Motor neuron (in vitro differentiated cells): ENCODE measurements around the gene CAMP. TPM values are rescaled to one million over a fixed set of nuclear protein-coding genes. Genes with fewer than 3 reads are reported as not detected.

Experiments
- ATAC-seq, 8 experiments: fragments of 200-7000 bp; cut with Tn5 transposase; replicated peaks in 6 of 8; 2 replicates each; pipeline ENCODE4 v1.8.0; 2021; ENCODE audit warnings: mild to moderate bottlenecking in 8 of 8, moderate library complexity in 8 of 8
- H3K27ac ChIP-seq, 2 donors: fragments of 250-450 bp; sonication (Bioruptor Pico); 2 replicates each; pipeline ENCODE4 v1.9.0; 2021; ENCODE audit warnings: antibody characterized with exemption in 2 of 2, mild to moderate bottlenecking in 2 of 2, moderate library complexity in 1 of 2
- H3K4me1 ChIP-seq, 2 donors: fragments of 250-450 bp; sonication (Bioruptor Pico); replicated peaks in 1 of 2; 2 replicates each; pipeline ENCODE4 v1.6.1; 2021; ENCODE audit warnings: antibody characterized with exemption in 2 of 2, mild to moderate bottlenecking in 2 of 2, moderate library complexity in 1 of 2
- H3K4me3 ChIP-seq, 5 donors: fragments of 250-450 bp; sonication (Bioruptor Pico); 2 replicates each; pipeline ENCODE4 v1.9.0; 2021; ENCODE audit warnings: antibody characterized with exemption in 5 of 5, mild to moderate bottlenecking in 5 of 5, moderate library complexity in 4 of 5
- WGBS, 10 experiments: fragments of 450-650 bp; shearing (Covaris generic); methylation state at CpG; one replicate each; pipeline ENCODE4 v1.0.0; 2022; 5-methylcytosine and 5-hydroxymethylcytosine counted together
- in situ Hi-C, 9 experiments: fragments of 400-800 bp; cut with MboI; loops; one replicate each; pipeline ENCODE4 v1.15.0; 2021; ENCODE audit warnings: low sequenced_read_pairs in 9 of 9, low pct_unique_long_range_greater_than_20kb in 2 of 9; ENCODE audit not compliant: unreplicated experiment in 9 of 9
- total RNA-seq, 8 experiments: library from RNA; unstranded; fragments of 300-600 nt; gene quantifications; 2 replicates each; pipeline versions ENCODE4 v1.2.3 to v1.2.4, GENCODE V29; 2022

Gene CAMP
- total RNA-seq, 8 experiments from 2014 or later: 0.70 to 488 (median 6.5) TPM; not detected in 5

- whole genome bisulfite sequencing, 10 experiments: 73 to 100% (median 94%) methylated on average over 1 to 2 of the region's 2 CpGs; no CpG with 5 or more reads in 7 of the 10 experiments
- no peak for ATAC-seq
- in situ Hi-C loops: loop anchor here in 1 of 9 experiments (25.0 kb wide), 1 partner anchor 193 kb away; the partner anchor contains the start of genes ATRIP, CCDC51, PLXNB1 and TMA7
- Histone ChIP-seq H3K27ac (no peak overlapping the region), H3K4me3 (no peak overlapping the region), H3K4me1 (peaks cover 12 to 18% of the 10 kb centered on the region in 2 donors)
These were observed 20.6 kb downstream of the CAMP start for GRCh38 chr3:48243886-48244285.

- Histone ChIP-seq H3K27ac (no peak overlapping the region), H3K4me3 (no peak overlapping the region), H3K4me1 (peaks cover 12 to 18% of the 10 kb centered on the region in 2 donors)
- in situ Hi-C loops: loop anchor here in 1 of 9 experiments (25.0 kb wide), 1 partner anchor 193 kb away; the partner anchor contains the start of genes ATRIP, CCDC51, PLXNB1 and TMA7
- WGBS, 10 experiments: 78 to 100% (median 100%) methylated on average over 1 of the region's 1 CpG; no CpG with 5 or more reads in 5 of the 10 experiments
- ATAC-seq: peak in 2 of 8 experiments; percentile 15
These were observed 21.2 kb downstream of the CAMP start for GRCh38 chr3:48244461-48244860.

GRCh38 chr3:48245136-48245535 is 21.8 kb downstream of the CAMP start:
- peaks cover 6 to 13% of the 10 kb centered on the region in 2 donors for H3K4me1 ChIP-seq
- 71 to 100% (median 96%) methylated on average over 1 to 4 of the region's 7 CpGs; no CpG with 5 or more reads in 1 of the 10 experiments for WGBS, 10 experiments

GRCh38 chr3:48247401-48247811 is 24.1 kb downstream of the CAMP start:
- whole genome bisulfite sequencing, 10 experiments: 0 to 100% (median 57%) methylated on average over 1 of the region's 1 CpG; no CpG with 5 or more reads in 5 of the 10 experiments
- Histone ChIP-seq H3K27ac (no peak overlapping the region), H3K4me3 (no peak overlapping the region), H3K4me1 (no peaks in the 10 kb centered on the region)
- peak in 5 of 8 experiments; percentile 8 to 91 (median 69) for ATAC-seq
- in situ Hi-C loops: loop anchor here in 1 of 9 experiments (25.0 kb wide), 1 partner anchor 190 kb away; the partner anchor contains the start of genes ATRIP, CCDC51, PLXNB1 and TMA7

More at GRCh38 chr3:48245136-48245535, 21.8 kb downstream of the CAMP start:
- in situ Hi-C loops: loop anchor here in 1 of 9 experiments (25.0 kb wide), 1 partner anchor 192 kb away; the partner anchor contains the start of genes ATRIP, CCDC51, PLXNB1 and TMA7
- H3K4me3 ChIP-seq: no peak overlapping the region
- H3K27ac ChIP-seq: no peak overlapping the region
- ATAC-seq: no peak

- in situ Hi-C loops: loop anchor here in 1 of 9 experiments (25.0 kb wide), 1 partner anchor 189 kb away; the partner anchor contains the start of genes ATRIP, CCDC51, PLXNB1 and TMA7
- Histone ChIP-seq H3K4me3 (no peak overlapping the region), H3K27ac (no peak overlapping the region), H3K4me1 (no peaks in the 10 kb centered on the region)
- 10 to 100% (median 86%) methylated on average over 1 to 4 of the region's 4 CpGs for WGBS, 10 experiments
- ATAC-seq: peak in 2 of 8 experiments; percentile 75 to 77
These were observed 25.0 kb downstream of the CAMP start for GRCh38 chr3:48248095-48248850.

- in situ Hi-C loops: loop anchor here in 4 of 9 experiments (25.0 kb wide), 1 partner anchor 181 kb away; the partner anchor contains the start of genes ATRIP (in 4 of the 4), CCDC51 (in 4 of the 4), PLXNB1 (in 4 of the 4) and TMA7 (in 4 of the 4)
- WGBS, 10 experiments: 75 to 100% (median 97%) methylated on average over 1 to 5 of the region's 8 CpGs; no CpG with 5 or more reads in 3 of the 10 experiments
- ATAC-seq: no peak
- no peaks in the 10 kb centered on the region for H3K4me1 ChIP-seq
- H3K4me3 ChIP-seq: no peak overlapping the region
- no peak overlapping the region for H3K27ac ChIP-seq
These were observed 33.3 kb downstream of the CAMP start for GRCh38 chr3:48256557-48256956.

- no peak overlapping the region for H3K27ac ChIP-seq
- no peak for ATAC-seq
- H3K4me3 ChIP-seq: no peak overlapping the region
- 100% methylated on average over 1 of the region's 1 CpG; no CpG with 5 or more reads in 3 of the 10 experiments for WGBS, 10 experiments
- no peaks in the 10 kb centered on the region for H3K4me1 ChIP-seq
- in situ Hi-C loops: loop anchor here in 4 of 9 experiments (25.0 kb wide), 1 partner anchor 179 kb away; the partner anchor contains the start of genes ATRIP (in 4 of the 4), CCDC51 (in 4 of the 4), PLXNB1 (in 4 of the 4) and TMA7 (in 4 of the 4)
These were observed 35.2 kb downstream of the CAMP start for GRCh38 chr3:48258530-48258929.

GRCh38 chr3:48267782-48268181 is 44.5 kb downstream of the CAMP start:
- H3K4me3 ChIP-seq: no peak overlapping the region
- WGBS, 10 experiments: 27 to 100% (median 71%) methylated on average over 1 to 2 of the region's 2 CpGs; no CpG with 5 or more reads in 6 of the 10 experiments
- no peak for ATAC-seq
- in situ Hi-C loops: loop anchor here in 5 of 9 experiments (10.0 to 25.0 kb wide), 2 partner anchors 167 to 170 kb away; partner anchors contain the start of genes PLXNB1 (in 5 of the 5), ATRIP (in 4 of the 5), CCDC51 (in 4 of the 5) and TMA7 (in 4 of the 5)
- peaks cover 0 to 3% of the 10 kb centered on the region in 2 donors for H3K4me1 ChIP-seq
- H3K27ac ChIP-seq: no peak overlapping the region

GRCh38 chr3:48268381-48268935 is 45.2 kb downstream of the CAMP start:
- in situ Hi-C loops: loop anchor here in 5 of 9 experiments (10.0 to 25.0 kb wide), 2 partner anchors 166 to 169 kb away; partner anchors contain the start of genes PLXNB1 (in 5 of the 5), ATRIP (in 4 of the 5), CCDC51 (in 4 of the 5) and TMA7 (in 4 of the 5)
- peaks cover 0 to 3% of the 10 kb centered on the region in 2 donors for H3K4me1 ChIP-seq
- H3K27ac ChIP-seq: no peak overlapping the region
- no peak overlapping the region for H3K4me3 ChIP-seq
- 67 to 94% (median 86%) methylated on average over 1 to 10 of the region's 13 CpGs; no CpG with 5 or more reads in 4 of the 10 experiments for WGBS, 10 experiments
- peak in 7 of 8 experiments; percentile 25 to 65 (median 52) for ATAC-seq

- peak in 4 of 8 experiments; percentile 30 to 53 (median 48) for ATAC-seq
- in situ Hi-C loops: loop anchor here in 5 of 9 experiments (10.0 to 25.0 kb wide), 2 partner anchors 166 to 168 kb away; partner anchors contain the start of genes PLXNB1 (in 5 of the 5), ATRIP (in 4 of the 5), CCDC51 (in 4 of the 5) and TMA7 (in 4 of the 5)
- H3K4me3 ChIP-seq: no peak overlapping the region
- H3K4me1 ChIP-seq: peaks cover 0 to 3% of the 10 kb centered on the region in 2 donors
- 77 to 100% (median 95%) methylated on average over 1 to 13 of the region's 23 CpGs; no CpG with 5 or more reads in 5 of the 10 experiments for WGBS, 10 experiments
- H3K27ac ChIP-seq: no peak overlapping the region
These were observed 45.8 kb downstream of the CAMP start for GRCh38 chr3:48268936-48269561.

- in situ Hi-C loops: loop anchor here in 5 of 9 experiments (10.0 to 25.0 kb wide), 2 partner anchors 165 to 168 kb away; partner anchors contain the start of genes PLXNB1 (in 5 of the 5), ATRIP (in 4 of the 5), CCDC51 (in 4 of the 5) and TMA7 (in 4 of the 5)
- Histone ChIP-seq H3K4me3 (no peak overlapping the region), H3K4me1 (peaks cover 0 to 3% of the 10 kb centered on the region in 2 donors), H3K27ac (no peak overlapping the region)
- no peak for ATAC-seq
- WGBS, 10 experiments: 80 to 94% (median 90%) methylated on average over 1 to 6 of the region's 8 CpGs; no CpG with 5 or more reads in 5 of the 10 experiments
These were observed 46.3 kb downstream of the CAMP start for GRCh38 chr3:48269592-48269991.
